ENCODE results near the gene EMC9. TPM values are rescaled to one million over a fixed set of nuclear protein-coding genes. Genes with fewer than 3 reads are reported as not detected.

EMC9 gene
- total RNA-seq, 1 donor from 2014 or later = 19.1 TPM

Other genes starting within 250 kb of the EMC9 start
- 22.2 TPM for gene DHRS4, start 187.8 kb downstream of the EMC9 start, total RNA-seq
- 28.8 TPM for gene DHRS4L2, start 152.7 kb downstream of the EMC9 start, total RNA-seq
- 0.48 TPM for gene CARMIL3, start 89.6 kb downstream of the EMC9 start, total RNA-seq
- not detected for gene CPNE6, start 70.0 kb downstream of the EMC9 start, total RNA-seq
- 44.4 TPM for gene PCK2, start 47.3 kb downstream of the EMC9 start, total RNA-seq
- gene DCAF11, start 26.8 kb downstream of the EMC9 start, total RNA-seq = 48.2 TPM
- gene NRL, start 26.6 kb downstream of the EMC9 start, total RNA-seq = 1.1 TPM
- 0.60 TPM for gene FITM1, start 10.9 kb downstream of the EMC9 start, total RNA-seq
- gene PSME1, start 5.4 kb downstream of the EMC9 start, total RNA-seq = 123 TPM
- gene PSME2, start 5.0 kb upstream of the EMC9 start, total RNA-seq = 116 TPM
- gene RNF31, start 5.9 kb upstream of the EMC9 start, total RNA-seq = 39.7 TPM
- gene IRF9, start 19.7 kb upstream of the EMC9 start, total RNA-seq = 44.2 TPM
- gene REC8, start 30.5 kb upstream of the EMC9 start, total RNA-seq = 5.4 TPM
- gene IPO4, start 47.2 kb upstream of the EMC9 start, total RNA-seq = 44.6 TPM
- gene TM9SF1, start 53.9 kb upstream of the EMC9 start, total RNA-seq = 30.3 TPM
- not detected for gene TSSK4, start 64.1 kb upstream of the EMC9 start, total RNA-seq
- gene CHMP4A, start 71.9 kb upstream of the EMC9 start, total RNA-seq = 49.0 TPM
- 9.5 TPM for gene MDP1, start 74.5 kb upstream of the EMC9 start, total RNA-seq
- 131 TPM for gene NEDD8, start 90.8 kb upstream of the EMC9 start, total RNA-seq
- gene GMPR2, start 91.3 kb upstream of the EMC9 start, total RNA-seq = 38.9 TPM
- 97.0 TPM for gene TINF2, start 101.0 kb upstream of the EMC9 start, total RNA-seq
- gene TGM1, start 121.6 kb upstream of the EMC9 start, total RNA-seq = 1,652 TPM
- gene RABGGTA, start 130.0 kb upstream of the EMC9 start, total RNA-seq = 91.5 TPM
- 110 TPM for gene DHRS1, start 158.2 kb upstream of the EMC9 start, total RNA-seq
- 20.5 TPM for gene NOP9, start 158.3 kb upstream of the EMC9 start, total RNA-seq
- gene CIDEB, start 166.4 kb upstream of the EMC9 start, total RNA-seq = 27.4 TPM
- gene LTB4R2, start 168.5 kb upstream of the EMC9 start, total RNA-seq = 82.9 TPM
- 94.9 TPM for gene LTB4R, start 169.9 kb upstream of the EMC9 start, total RNA-seq
- gene ADCY4, start 193.5 kb upstream of the EMC9 start, total RNA-seq = 4.5 TPM
- gene RIPK3, start 198.4 kb upstream of the EMC9 start, total RNA-seq = 10.5 TPM
- gene NFATC4, start 226.6 kb upstream of the EMC9 start, total RNA-seq = 3.4 TPM